Uterus (tissue), 4 donors: ENCODE measurements around the gene ELOVL2. TPM values are rescaled to one million over a fixed set of nuclear protein-coding genes. Genes with fewer than 3 reads are reported as not detected.

ENCODE experiments used
- DNase-seq, 2 donors: peaks; one replicate each; pipeline ENCODE4 v3.0.0-alpha.2; 2019 to 2020
- H3K27ac ChIP-seq, 2 donors: fragments of 200-600 bp; sonication (generic); 1 replicate in 1 of 2; 2 replicates in 1 of 2; pipeline ENCODE4 v1.5.1; 2016 to 2018
- H3K27me3 ChIP-seq, 2 donors: fragments of 200-600 bp; sonication (generic); one replicate each; pipeline ENCODE4 v1.5.1; 2018 to 2019; ENCODE audit warnings: control low read depth in 1 of 2
- H3K36me3 ChIP-seq, 2 donors: fragments of 200-600 bp; sonication (generic); one replicate each; pipeline ENCODE4 v1.5.1; 2019; ENCODE audit warnings: control low read depth in 1 of 2
- H3K4me1 ChIP-seq, 2 donors: fragments of 200-600 bp; sonication (generic); one replicate each; pipeline ENCODE4 v1.5.1; 2018 to 2019; ENCODE audit warnings: control low read depth in 1 of 2
- H3K4me3 ChIP-seq, 2 donors: fragments of 200-600 bp; sonication (generic); 1 replicate in 1 of 2; 2 replicates in 1 of 2; pipeline ENCODE4 v1.5.1; 2018 to 2019; ENCODE audit warnings: mild to moderate bottlenecking in 1 of 2
- H3K9me3 ChIP-seq, 2 donors: fragments of 200-600 bp; sonication (generic); one replicate each; pipeline ENCODE4 v1.5.1; 2019; ENCODE audit warnings: control low read depth in 1 of 2
- CTCF ChIP-seq, 4 experiments: fragments of 200-600 bp in 2 of 4; fragments of 450-650 bp in 2 of 4; sonication (generic) in 2 of 4; IDR thresholded peaks; one replicate each; pipeline ENCODE4 v1.5.1; 2016 to 2019; ENCODE audit warnings: antibody characterized with exemption in 4 of 4, mild to moderate bottlenecking in 2 of 4, moderate library complexity in 1 of 4
- POLR2A ChIP-seq, 2 donors: fragments of 450-650 bp; IDR thresholded peaks; one replicate each; pipeline ENCODE4 v1.6.1; 2016; ENCODE audit warnings: antibody characterized with exemption in 2 of 2, mild to moderate bottlenecking in 1 of 2, moderate library complexity in 1 of 2
- intact Hi-C: fragments of 100-400 bp; cut with DNase I; formaldehyde crosslinking; loops from one replicate; pipeline ENCODE4 v1.15.1; 2023; ENCODE audit warnings: low total_unique reads
- total RNA-seq, 4 donors: library from RNA; depleted of rRNA in 3 of 4; stranded (reverse); fragments of >200 nt in 3 of 4; gene quantifications; one replicate each; pipeline versions ENCODE4 v1.1.0 to v1.2.4, GENCODE V29; 2014 to 2023
- donor health status: DM: yes; HTN: yes; CAD: no.

The ELOVL2 gene
- total RNA-seq, 4 donors from 2014 or later, result 0.09 to 3.5 TPM; not detected in 2

GRCh38 chr6:11085758-11086435 lies 41.8 kb upstream of the ELOVL2 start:
- Histone ChIP-seq H3K27ac (no peak overlapping the region), H3K36me3 (no peaks in the 10 kb centered on the region), H3K27me3 (no peaks in the 10 kb centered on the region), H3K4me3 (no peak overlapping the region), H3K9me3 (no peaks in the 10 kb centered on the region), H3K4me1 (no peaks in the 10 kb centered on the region)
- no peak for TF ChIP-seq POLR2A (IDR thresholded peaks at IDR 0.05)
- TF ChIP-seq CTCF (IDR thresholded peaks at IDR 0.05), result no peak
- intact Hi-C loops, result no loop called here
- no peak for DNase-seq

GRCh38 chr6:11083956-11084355 lies 39.9 kb upstream of the ELOVL2 start:
- Histone ChIP-seq H3K36me3 (no peaks in the 10 kb centered on the region), H3K9me3 (no peaks in the 10 kb centered on the region), H3K4me1 (no peaks in the 10 kb centered on the region), H3K27ac (no peak overlapping the region), H3K4me3 (no peak overlapping the region), H3K27me3 (no peaks in the 10 kb centered on the region)
- intact Hi-C loops, result no loop called here
- DNase-seq, result no peak
- TF ChIP-seq POLR2A (IDR thresholded peaks at IDR 0.05) (no peak), CTCF (IDR thresholded peaks at IDR 0.05) (no peak)

GRCh38 chr6:11083491-11083890 lies 39.4 kb upstream of the ELOVL2 start:
- intact Hi-C loops, result no loop called here
- no peak for TF ChIP-seq POLR2A (IDR thresholded peaks at IDR 0.05)
- no peak for TF ChIP-seq CTCF (IDR thresholded peaks at IDR 0.05)

GRCh38 chr6:11080296-11080695 lies 36.2 kb upstream of the ELOVL2 start:
- TF ChIP-seq POLR2A (IDR thresholded peaks at IDR 0.05) (no peak), CTCF (IDR thresholded peaks at IDR 0.05) (no peak)
- Histone ChIP-seq H3K27me3 (no peaks in the 10 kb centered on the region), H3K36me3 (no peaks in the 10 kb centered on the region), H3K4me1 (no peaks in the 10 kb centered on the region), H3K4me3 (no peak overlapping the region), H3K27ac (no peak overlapping the region), H3K9me3 (no peaks in the 10 kb centered on the region)
- intact Hi-C loops, result no loop called here
- DNase-seq, result no peak

More at GRCh38 chr6:11083491-11083890, 39.4 kb upstream of the ELOVL2 start:
- Histone ChIP-seq H3K27me3 (no peaks in the 10 kb centered on the region), H3K27ac (no peak overlapping the region), H3K4me3 (no peak overlapping the region), H3K36me3 (no peaks in the 10 kb centered on the region), H3K4me1 (no peaks in the 10 kb centered on the region), H3K9me3 (no peaks in the 10 kb centered on the region)
- no peak for DNase-seq

- H3K4me3 ChIP-seq, result no peak overlapping the region
- H3K36me3 ChIP-seq, result no peaks in the 10 kb centered on the region
- no peak overlapping the region for H3K27ac ChIP-seq
- TF ChIP-seq POLR2A (IDR thresholded peaks at IDR 0.05), result no peak
- TF ChIP-seq CTCF (IDR thresholded peaks at IDR 0.05), result no peak
- intact Hi-C loops, result no loop called here
- H3K27me3 ChIP-seq, result no peaks in the 10 kb centered on the region
- DNase-seq, result no peak
- H3K9me3 ChIP-seq, result no peaks in the 10 kb centered on the region
- H3K4me1 ChIP-seq, result no peaks in the 10 kb centered on the region
Observed at GRCh38 chr6:11078266-11078665, 34.2 kb upstream of the ELOVL2 start.
